HG03565 (cell line): ENCODE results near the gene CELF5.

Experiments used
- ATAC-seq: cut with Tn5 transposase; IDR thresholded peaks from one replicate; pipeline ENCODE4 v1.9.1; 2021; ENCODE audit warnings: mild to moderate bottlenecking, moderate library complexity; ENCODE audit not compliant: unreplicated experiment

Gene CELF5

DNA sequence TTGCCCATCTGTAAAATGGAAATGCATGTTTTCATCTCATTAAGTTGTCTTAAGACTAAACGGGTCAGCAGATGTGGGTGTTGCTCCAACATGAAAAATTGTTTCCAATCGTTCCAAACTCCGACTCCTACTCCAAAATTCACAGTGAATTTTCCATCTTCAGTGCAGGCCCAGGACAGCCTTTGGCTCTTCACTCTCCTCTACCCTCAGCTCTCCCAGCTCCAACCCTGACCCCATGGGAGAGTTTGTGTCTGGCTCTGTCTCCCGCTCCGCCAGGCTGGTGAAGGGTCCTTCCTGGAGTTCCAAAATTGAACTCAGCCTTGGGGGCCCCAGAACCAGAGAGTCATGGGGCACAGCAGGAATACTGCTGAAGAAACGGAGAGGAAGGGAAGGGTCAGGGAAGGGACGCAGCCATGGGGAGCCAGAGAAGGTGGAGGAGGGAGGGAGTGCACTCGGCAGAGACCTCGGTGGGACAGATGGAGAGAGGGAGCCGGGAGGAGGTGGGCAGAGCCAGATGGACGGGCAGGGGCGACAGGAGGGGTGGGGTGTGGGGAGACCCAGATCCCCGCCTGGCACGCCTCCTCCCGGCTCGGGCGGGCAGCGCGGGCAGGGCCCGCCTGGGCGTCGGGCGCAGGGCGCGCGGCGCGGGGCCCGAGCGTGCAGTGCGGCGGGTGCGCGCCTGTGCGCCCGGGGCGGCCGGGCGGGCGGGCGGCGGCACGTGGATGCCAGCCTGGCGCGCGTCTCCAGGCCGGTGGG lies 45.6 kb downstream of the CELF5 start:
- ATAC-seq: no peak

DNA sequence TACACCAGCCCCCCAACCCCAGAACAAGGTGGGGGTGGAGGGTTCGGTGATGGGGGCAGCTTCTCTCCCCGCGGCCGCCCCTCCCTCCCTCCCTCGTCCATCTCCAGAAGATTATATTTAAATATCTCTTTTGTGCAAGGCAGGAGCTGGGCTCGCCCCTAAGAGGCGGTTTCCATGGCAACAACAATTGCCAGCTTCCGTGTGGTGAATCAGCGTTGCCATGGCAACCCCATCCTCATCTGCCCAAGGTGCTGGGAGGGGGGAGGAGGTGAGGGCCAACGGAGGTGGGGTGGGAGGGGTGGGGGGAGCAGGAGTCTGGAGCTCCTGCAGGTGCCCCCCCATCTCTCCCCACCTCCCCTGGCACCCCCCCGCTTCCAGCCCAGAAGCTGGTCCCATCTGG lies 46.4 kb downstream of the CELF5 start:
- no peak for ATAC-seq

DNA sequence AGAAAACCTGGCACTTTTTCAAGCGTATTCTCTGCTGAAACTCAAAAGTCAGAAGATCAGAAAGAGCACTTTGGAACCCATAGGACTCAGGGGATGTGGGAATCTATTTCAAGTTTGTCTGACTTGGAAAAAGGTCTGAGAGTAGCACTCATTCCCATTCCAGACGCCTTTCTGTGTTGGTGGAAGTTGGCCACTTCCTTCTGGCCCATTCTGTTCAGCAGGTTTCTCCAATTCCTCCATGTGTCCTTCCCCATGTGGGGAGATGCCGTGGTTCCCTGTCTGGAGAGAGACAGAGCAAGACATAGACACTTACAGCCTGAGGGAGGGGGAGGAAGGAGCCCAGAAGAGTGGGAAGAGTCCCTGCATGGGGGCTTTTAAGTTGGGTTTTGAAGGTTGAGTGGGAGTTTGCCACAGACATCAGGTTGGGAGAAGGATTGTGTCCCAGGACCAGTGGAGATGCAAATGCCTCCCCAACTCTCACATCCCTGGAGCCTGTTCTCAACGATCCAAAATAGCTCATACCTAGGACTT lies 48.0 kb downstream of the CELF5 start:
- ATAC-seq: no peak

DNA sequence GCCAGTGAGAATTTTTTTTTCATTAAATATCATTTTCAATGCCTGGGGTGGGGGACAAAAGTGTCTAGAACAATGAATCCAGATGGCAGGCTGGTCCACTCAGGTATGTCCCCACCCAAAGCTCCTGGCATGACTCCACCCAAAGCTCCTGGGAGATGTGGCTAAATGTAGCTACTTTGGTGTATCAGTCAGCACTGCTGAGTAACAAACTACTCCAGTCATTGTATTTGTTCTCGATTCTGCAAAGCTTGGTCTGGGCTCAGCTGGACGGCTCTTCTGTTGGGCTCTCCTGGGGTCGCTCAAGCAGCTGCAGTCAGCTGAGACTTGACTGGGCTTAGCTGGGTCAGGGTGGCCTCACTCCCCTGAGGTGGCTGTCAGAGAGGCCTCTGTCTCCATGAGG lies 48.5 kb downstream of the CELF5 start:
- ATAC-seq: no peak

DNA sequence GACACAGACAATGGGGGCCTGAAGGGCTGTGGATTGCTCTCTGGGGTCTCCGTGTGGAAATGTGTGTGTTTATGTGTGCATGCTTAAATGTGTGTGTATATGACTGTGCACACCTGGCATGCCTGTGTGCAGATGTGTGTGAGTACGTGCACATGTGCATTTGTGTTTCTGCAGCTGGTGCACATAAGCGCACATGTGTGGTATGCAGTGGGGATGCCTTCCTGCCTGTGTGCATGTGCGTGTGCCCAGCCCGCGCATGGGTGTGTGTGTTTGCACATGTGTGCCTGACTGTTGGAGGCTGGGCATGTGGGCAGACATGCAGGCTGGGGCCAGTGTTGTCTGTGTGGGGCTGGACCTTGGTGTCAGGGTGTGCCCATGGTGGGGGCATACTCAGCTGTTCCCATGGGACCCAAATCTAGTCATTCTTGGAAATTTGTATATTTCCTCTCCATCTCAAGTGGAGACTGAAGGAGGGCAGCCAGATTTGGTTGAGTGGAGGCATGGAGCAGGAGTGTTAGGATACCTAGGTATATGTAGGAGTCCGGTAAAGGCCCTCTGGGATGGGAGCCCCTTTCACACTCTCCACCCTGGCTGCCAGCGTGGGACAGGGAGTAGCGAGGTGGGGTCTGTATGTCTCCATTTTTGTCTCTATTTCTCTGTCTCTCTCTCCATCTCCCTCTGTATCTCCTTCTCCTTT lies 49.9 kb downstream of the CELF5 start:
- no peak for ATAC-seq

DNA sequence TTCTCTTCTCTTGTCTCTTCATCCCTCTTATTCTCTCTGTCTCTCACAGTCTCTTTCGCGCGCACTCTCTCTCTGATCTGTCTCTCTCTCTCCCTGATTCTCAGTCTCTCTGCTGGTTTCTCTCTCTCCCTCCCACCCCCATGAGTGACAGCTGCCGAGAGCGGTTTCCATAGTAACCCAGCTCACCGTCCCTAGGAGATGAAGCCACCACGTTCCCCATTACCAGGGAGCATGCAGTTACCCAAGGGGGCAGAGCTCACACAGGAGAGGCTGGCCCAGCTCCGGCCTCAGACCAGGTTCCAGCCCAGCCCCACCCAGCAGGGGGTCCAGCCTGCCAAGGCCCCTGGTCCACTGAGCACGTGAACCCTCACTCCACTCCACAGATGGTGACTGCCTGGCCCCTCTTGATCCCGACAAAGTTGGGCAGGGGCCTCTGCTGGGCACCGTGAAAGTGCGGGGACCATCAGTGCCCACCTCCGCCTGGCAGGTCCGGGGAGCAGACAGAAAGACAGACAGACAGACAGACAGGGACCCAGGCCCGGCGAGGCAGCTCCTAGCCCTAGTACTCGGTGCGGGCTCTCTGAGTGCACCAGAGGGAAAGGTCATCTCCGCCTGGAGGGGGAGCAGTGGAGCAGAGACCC lies 50.6 kb downstream of the CELF5 start:
- ATAC-seq: no peak

DNA sequence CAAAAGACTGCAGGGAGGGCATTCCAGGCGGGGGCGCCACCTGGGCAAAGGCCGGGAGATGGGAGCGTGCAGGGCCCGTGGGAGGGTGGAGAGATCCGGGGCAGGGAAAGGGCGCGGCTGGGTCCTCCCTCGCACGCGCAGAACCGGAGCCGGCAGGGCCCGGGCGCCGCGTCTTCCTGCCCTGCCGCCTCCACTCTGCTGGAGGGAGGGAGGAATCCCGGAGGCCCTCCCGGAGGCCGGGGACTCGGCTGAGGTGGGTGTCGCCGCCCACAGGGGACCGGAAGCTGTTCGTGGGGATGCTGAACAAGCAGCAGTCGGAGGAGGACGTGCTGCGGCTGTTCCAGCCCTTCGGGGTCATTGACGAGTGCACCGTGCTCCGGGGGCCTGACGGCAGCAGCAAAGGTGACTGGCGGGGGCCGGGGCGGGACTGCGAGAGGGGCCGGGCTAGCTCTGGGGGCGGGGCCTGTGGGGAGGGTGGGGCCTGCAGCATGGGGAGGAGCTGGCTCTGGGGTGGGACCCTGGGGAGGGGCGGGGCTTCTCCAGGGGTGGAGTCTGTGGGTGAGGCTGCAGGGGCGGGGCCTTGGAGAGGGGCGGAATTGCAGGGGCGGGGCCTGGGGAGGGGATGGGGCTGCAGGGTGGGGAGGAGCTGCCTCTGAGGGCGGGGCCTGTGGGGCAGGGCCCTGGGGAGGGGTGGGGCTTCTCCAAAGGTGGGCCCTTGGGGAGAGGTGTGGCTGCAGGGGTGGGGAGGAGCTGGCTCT lies 51.3 kb downstream of the CELF5 start:
- ATAC-seq: no peak

DNA sequence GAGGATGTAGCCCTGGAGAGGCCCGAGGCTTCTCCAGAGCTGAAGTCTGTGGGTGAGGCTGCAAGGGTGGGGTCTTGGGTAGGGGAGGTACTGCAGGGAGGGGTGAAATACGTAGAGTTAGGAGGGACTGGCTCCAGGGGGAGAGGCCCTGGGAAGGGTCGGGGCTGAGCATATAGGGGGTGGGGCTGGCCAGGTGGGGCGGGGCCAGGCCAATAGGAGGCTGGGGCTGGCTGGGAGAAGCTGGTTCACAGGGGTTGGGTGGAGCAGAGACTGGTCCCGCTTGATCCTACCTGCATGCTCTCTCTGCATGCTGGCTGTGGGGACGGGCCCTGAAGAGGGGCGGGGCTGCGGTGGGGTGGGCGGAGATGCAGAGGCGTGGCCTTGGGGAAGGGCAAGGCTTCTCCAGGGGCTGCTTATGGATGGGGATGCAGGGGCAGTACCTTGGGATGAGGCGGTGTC lies 51.9 kb downstream of the CELF5 start:
- ATAC-seq: no peak

DNA sequence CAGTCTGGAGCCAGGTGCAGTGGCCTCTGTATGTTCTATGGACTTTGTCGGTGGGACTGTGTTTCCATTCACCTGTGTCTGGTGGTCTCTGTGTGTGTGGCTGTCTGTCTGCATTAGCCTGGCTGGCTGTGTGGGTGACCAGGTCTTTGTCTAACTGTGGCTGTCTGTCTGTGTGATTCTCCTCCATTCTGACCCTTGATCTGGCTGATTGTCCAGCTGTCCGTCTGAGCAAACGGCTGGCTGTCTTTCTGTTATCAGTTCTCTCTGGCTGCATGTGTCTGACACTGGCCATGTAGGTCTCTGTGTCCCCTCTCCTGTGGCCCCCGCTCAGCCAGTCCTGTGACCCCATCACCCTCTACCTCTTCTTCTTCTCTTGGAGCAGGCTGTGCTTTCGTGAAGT lies 53.2 kb downstream of the CELF5 start:
- no peak for ATAC-seq

DNA sequence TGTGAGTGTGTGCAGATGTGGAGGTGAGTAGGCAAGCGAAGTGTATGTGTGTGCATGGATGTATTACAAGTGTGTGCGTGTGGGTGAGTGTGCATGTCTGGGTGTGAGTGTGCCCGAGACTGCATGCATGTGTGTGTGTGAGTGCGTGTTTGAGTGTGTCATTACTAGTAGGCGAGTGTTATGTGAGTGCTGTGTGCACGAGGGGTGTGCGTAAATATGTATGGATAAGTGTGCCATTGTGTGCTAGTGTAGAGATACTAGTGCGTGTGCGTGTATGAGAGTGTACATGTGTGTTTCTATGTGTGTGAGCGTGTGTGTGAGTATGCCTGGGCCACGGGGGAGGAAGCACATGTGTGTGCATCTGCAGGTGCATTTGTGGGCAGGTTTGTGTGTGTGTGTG lies 53.8 kb downstream of the CELF5 start:
- ATAC-seq: no peak

DNA sequence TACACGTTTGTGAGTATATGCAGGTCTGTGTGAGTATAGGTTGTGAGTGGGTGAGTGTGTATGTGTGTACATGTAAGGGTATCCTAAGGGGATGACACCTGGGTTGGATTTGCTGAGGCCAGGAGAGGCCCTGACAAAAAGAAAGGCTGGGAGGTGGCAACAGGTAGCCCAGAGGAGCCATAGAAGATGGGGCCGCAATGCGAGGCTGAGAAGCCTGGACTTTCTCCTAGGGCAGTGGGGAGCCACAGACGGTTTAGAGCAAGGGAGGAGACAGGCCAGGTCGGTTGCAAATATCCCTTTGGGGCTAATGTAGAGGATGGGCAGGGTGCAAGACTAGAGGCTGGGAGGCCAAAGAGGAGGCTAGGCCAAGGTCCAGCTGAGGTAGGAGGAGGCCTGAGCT lies 54.3 kb downstream of the CELF5 start:
- ATAC-seq: no peak

DNA sequence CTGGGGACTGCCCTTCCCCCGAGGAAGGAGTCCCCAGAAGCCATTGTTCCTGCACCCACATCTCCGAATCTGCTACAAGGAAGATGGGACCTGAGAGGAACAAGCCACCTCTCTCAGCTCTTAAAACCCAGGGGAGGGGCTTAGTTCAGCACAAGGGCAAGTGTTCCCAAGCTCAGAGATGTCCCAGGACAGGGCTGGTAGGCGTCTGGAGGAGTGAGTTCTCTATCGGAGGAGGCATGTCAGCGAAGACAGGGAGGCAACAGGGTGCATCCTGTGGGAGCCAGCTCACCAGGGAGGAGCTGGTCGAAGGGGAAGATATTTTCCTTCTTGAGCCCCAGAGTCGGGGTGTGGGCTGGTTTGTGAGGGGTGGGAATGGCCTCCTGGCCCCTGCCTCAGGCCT lies 54.8 kb downstream of the CELF5 start:
- ATAC-seq: no peak

DNA sequence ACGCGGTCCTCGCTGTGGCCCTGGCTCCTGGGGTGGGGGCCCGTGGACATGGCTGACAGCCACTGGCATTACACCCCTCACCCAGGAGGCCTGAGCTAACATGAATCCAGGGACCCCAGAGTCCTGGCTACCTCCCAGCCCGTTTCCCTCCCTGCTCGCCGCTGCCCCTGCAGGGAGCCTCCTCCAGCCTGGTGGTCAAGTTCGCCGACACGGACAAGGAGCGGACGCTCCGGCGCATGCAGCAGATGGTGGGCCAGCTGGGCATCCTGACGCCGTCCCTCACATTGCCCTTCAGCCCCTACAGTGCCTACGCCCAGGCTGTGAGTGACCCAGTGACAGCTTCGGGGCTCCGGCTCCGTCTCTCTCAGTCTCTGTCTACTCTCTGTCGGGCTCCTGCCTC lies 56.6 kb downstream of the CELF5 start:
- ATAC-seq: no peak

DNA sequence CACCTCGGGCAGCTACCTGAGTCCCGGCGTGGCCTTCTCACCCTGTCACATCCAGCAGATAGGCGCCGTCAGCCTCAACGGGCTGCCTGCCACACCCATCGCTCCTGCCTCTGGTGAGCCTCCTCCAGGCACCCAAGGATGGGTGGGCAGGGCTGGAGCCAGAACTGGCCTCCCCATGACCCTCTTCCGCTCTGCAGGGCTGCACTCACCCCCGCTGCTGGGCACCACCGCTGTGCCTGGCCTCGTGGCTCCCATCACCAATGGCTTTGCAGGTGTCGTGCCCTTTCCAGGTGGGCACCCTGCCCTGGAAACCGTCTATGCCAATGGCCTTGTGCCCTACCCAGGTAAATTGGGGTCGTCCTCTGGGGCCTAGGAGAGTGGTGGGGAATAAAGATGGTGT lies 57.7 kb downstream of the CELF5 start:
- ATAC-seq: no peak

DNA sequence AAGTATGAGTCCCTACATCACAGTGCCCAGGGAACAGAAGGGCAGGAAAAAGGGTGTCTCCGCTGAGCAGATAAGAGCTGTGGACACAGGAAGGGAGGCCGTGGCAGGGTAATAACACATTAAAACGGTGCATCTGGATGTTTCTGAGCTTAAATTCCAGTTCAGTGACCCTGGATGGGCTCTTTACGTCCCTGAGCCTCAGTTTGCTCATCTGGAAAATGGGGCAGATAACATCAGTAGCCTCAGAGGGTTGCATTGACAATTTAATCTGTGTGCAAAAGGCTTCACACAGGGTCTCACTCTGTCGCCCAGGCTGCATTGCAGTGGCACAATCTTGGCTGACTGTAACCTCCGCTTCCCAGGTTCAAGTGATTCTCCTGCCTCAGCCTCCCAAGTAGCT lies 58.1 kb downstream of the CELF5 start:
- no peak for ATAC-seq

DNA sequence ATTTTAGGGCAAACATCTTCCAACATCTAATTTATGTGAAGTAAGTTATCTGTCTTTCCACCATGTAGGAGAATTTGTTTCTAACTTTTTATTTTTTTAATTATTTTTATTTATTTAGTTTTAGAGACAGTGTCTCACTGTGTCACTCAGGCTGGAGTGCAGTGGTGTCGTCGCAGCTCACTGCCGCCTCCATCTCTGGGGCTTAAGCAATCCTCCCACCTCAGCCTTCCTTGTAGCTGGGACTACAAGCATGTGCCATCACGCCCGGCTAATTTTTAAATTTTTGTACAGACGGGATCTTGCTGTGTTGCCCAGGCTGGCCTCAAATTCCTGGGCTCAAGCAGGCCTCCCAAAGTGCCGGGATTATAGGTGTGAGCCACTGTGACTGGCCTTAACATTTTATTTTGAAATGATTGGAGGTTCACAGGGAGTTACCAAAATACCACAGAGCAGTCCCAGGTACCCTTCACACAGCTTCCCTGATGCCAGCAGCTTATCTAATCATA lies 58.8 kb downstream of the CELF5 start:
- ATAC-seq: no peak

DNA sequence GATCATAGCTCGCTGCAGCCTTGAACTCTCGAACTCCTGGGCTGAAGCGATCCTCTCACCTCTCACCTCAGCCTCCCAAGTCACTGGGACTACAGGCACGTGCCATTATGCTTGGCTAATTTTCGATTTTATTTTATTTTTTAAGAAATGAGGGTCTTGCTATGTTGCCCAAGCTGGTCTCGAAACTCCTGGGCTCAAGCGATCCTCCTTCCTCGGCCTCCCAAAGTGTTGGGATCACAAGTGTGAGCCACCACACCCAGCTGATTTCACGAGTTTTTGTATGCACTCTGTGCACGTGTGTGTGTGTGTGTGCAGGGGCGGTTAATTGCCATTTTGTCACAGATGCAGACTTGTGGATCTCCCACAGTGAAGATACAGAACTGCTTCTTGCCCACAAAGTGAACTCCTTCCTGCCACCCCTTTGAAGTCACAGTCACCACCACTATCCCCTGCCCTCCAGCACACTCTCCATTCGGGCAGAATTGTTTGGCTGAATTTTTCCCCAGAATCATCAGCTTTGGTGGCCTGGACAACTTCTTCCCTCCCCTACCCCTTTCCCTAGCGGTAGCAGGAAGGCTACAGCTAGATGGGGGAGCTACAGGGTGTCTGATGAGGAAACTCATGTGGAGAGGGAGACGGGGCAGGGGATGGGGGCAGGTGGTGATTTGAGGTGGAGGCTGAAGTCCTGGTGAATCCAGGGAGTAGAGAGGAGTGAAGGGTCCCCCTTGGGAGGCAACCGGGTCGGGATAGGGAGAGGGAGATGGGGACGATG lies 59.6 kb downstream of the CELF5 start:
- ATAC-seq: no peak

DNA sequence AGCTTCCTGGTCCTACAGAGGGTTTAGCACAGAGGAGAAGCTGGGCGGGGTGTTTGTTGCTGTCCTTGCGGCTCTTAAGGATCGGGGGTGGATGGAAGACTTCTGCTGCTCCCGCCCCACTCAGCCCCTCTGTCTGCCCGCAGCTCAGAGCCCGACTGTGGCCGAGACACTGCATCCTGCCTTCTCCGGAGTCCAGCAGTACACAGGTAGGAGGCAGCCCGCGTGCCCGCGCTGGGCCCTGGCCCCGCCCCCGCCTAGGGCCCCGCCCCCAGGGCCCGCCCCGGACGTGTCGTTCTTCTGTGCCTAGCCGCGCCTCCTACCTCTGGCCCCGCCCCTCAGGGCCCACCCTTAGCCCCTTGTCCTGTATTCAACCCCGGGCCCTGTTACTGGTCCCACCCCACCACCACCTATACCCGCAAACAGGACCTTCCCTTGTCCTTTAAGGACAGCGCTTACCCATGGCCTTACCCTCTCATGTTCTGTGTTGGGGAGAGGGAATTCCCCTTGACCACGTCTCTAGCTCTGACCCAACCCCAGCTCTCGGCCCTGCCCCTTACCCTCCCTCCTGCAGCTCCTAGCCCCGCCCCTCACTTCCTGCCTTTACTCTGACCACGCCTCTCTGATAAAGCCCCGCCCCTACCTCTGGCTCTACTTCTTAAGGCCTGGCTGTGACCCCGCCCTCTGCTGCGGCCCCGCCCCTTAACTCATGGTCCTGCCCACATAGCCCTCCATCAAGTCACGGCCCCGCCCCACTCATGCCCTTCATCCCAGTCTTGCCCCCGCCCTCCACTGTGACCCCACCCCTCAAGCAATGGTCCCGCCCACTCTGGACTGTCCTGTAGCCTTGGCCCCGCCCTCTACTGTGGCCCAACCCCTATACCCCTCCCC lies 60.5 kb downstream of the CELF5 start:
- no peak for ATAC-seq

DNA sequence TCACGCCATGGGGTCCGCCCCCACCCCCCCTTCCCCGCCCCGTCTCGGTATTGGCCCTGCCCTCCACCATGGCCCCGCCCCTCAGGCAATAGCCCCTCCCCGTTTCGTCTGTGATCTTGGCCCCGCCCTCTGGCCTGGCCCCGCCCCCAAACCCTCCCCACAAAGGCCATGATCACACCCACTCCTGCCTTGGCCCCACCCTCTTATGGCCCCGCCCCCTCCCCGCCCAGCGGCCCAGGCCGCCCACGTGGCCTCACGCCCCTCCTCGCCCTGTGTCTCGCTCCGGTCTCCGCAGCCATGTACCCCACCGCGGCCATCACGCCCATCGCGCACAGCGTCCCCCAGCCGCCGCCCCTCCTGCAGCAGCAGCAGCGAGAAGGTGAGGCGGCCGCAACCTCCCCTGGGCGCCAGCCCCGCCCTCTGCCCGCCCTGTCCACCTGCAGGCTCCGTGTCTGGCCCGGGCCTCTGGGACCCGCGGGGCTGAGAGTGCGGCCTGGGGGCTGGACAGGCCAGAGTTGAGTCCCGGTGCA lies 61.3 kb downstream of the CELF5 start:
- ATAC-seq: no peak
